Osteocyte (in vitro differentiated cells): ENCODE results near the gene THOC1. TPM values are rescaled to one million over a fixed set of nuclear protein-coding genes. Genes with fewer than 3 reads are reported as not detected.

Experiments used
- DNase-seq: peaks from one replicate; pipeline ENCODE4 v3.0.0; 2021; ENCODE audit warnings: mixed read lengths; ENCODE audit not compliant: unreplicated experiment; ENCODE audit errors: extremely low spot score
- H3K27ac Mint-ChIP-seq: one replicate; pipeline ENCODE4 v1.8.0; 2021; ENCODE audit warnings: mild to moderate bottlenecking, mixed read lengths; ENCODE audit not compliant: unreplicated experiment
- H3K27me3 Mint-ChIP-seq: one replicate; pipeline ENCODE4 v1.8.0; 2021; ENCODE audit warnings: mixed read lengths; ENCODE audit not compliant: unreplicated experiment
- H3K36me3 Mint-ChIP-seq: one replicate; pipeline ENCODE4 v1.8.0; 2021; ENCODE audit warnings: mixed read lengths; ENCODE audit not compliant: unreplicated experiment
- H3K4me1 Mint-ChIP-seq: one replicate; pipeline ENCODE4 v1.8.0; 2021; ENCODE audit warnings: mixed read lengths; ENCODE audit not compliant: unreplicated experiment
- H3K4me3 Mint-ChIP-seq: one replicate; pipeline ENCODE4 v1.8.0; 2021; ENCODE audit warnings: mild to moderate bottlenecking, moderate library complexity, mixed read lengths; ENCODE audit not compliant: unreplicated experiment
- H3K9me3 Mint-ChIP-seq: one replicate; pipeline ENCODE4 v1.8.0; 2021; ENCODE audit warnings: mixed read lengths; ENCODE audit not compliant: unreplicated experiment
- CTCF ChIP-seq: fragments of 200-600 bp; sonication (generic); IDR thresholded peaks from 2 replicates; pipeline ENCODE4 v1.5.0; 2021; ENCODE audit warnings: antibody characterized with exemption, mild to moderate bottlenecking, moderate library complexity
- total RNA-seq: library from RNA; stranded (reverse); gene quantifications from 2 replicates; pipeline ENCODE4 v1.2.1, GENCODE V29; 2021

The THOC1 gene
- total RNA-seq, 1 donor from 2014 or later: 39.7 TPM

- Mint-ChIP-seq H3K4me3 (no peak overlapping the region), H3K4me1 (no peaks in the 10 kb centered on the region), H3K9me3 (no peaks in the 10 kb centered on the region), H3K36me3 (peaks cover 32% of the 10 kb centered on the region), H3K27me3 (no peaks in the 10 kb centered on the region), H3K27ac (no peak overlapping the region)
- no peak for TF ChIP-seq CTCF
- DNase-seq: no peak
Observed at GRCh38 chr18:240175-240574, 27.7 kb downstream of the THOC1 start.

- no peaks in the 10 kb centered on the region for H3K4me1 Mint-ChIP-seq
- H3K27ac Mint-ChIP-seq: no peak overlapping the region
- no peaks in the 10 kb centered on the region for H3K27me3 Mint-ChIP-seq
- no peak for TF ChIP-seq CTCF
- H3K4me3 Mint-ChIP-seq: no peak overlapping the region
- peaks cover 4% of the 10 kb centered on the region for H3K9me3 Mint-ChIP-seq
- DNase-seq: no peak
- peaks cover 10% of the 10 kb centered on the region for H3K36me3 Mint-ChIP-seq
Observed at GRCh38 chr18:231563-231962, 36.3 kb downstream of the THOC1 start.

- no peaks in the 10 kb centered on the region for H3K4me1 Mint-ChIP-seq
- H3K36me3 Mint-ChIP-seq: peaks cover 25% of the 10 kb centered on the region
- no peak for TF ChIP-seq CTCF
- H3K4me3 Mint-ChIP-seq: no peak overlapping the region
- H3K27ac Mint-ChIP-seq: no peak overlapping the region
- H3K9me3 Mint-ChIP-seq: peaks cover 4% of the 10 kb centered on the region
- no peak for DNase-seq
- no peaks in the 10 kb centered on the region for H3K27me3 Mint-ChIP-seq
Observed at GRCh38 chr18:228586-228985, 39.3 kb downstream of the THOC1 start.

- peaks cover 4% of the 10 kb centered on the region for H3K9me3 Mint-ChIP-seq
- H3K36me3 Mint-ChIP-seq: peaks cover 31% of the 10 kb centered on the region
- TF ChIP-seq CTCF: no peak
- H3K27ac Mint-ChIP-seq: no peak overlapping the region
- no peaks in the 10 kb centered on the region for H3K4me1 Mint-ChIP-seq
- H3K4me3 Mint-ChIP-seq: no peak overlapping the region
- no peak for DNase-seq
- H3K27me3 Mint-ChIP-seq: no peaks in the 10 kb centered on the region
Observed at GRCh38 chr18:227902-228301, 39.9 kb downstream of the THOC1 start.

- peaks cover 4% of the 10 kb centered on the region for H3K9me3 Mint-ChIP-seq
- no peak overlapping the region for H3K4me3 Mint-ChIP-seq
- TF ChIP-seq CTCF: no peak
Observed at GRCh38 chr18:227374-227773, 40.5 kb downstream of the THOC1 start.

More at GRCh38 chr18:227374-227773, 40.5 kb downstream of the THOC1 start:
- Mint-ChIP-seq H3K27me3 (no peaks in the 10 kb centered on the region), H3K36me3 (peaks cover 35% of the 10 kb centered on the region), H3K4me1 (no peaks in the 10 kb centered on the region), H3K27ac (no peak overlapping the region)
- no peak for DNase-seq
